Smooth muscle cell (in vitro differentiated cells): Measurements from ENCODE around the gene PYGO2. TPM values are rescaled to one million over a fixed set of nuclear protein-coding genes. Genes with fewer than 3 reads are reported as not detected.
"Not testable (repeated sequence)": the region's sequence is repeated elsewhere in the genome, so short reads cannot be mapped to it uniquely, and the experiment has no call there.

Experiments
- DNase-seq: peaks from one replicate; lab custom pipeline; 2025; ENCODE audit not compliant: unreplicated experiment; lab: John Stamatoyannopoulos, UW
- H2AFZ ChIP-seq: fragments of 200-600 bp; sonication (generic); 2 replicates; pipeline ENCODE4 v1.6.0; 2016; ENCODE audit warnings: antibody characterized with exemption, low read depth, mild to moderate bottlenecking
- H3F3A ChIP-seq: fragments of 200-600 bp; sonication (generic); 2 replicates; pipeline ENCODE4 v1.6.0; 2017; ENCODE audit warnings: antibody characterized with exemption, low read depth
- H3K27ac ChIP-seq: fragments of 200-600 bp; sonication (generic); 2 replicates; pipeline ENCODE4 v1.5.1; 2016; ENCODE audit warnings: low read depth, mild to moderate bottlenecking
- H3K27me3 ChIP-seq: fragments of 200-600 bp; sonication (generic); 2 replicates; pipeline ENCODE4 v1.6.1; 2016; ENCODE audit warnings: low read depth, mild to moderate bottlenecking
- H3K36me3 ChIP-seq: fragments of 200-600 bp; sonication (generic); 2 replicates; pipeline ENCODE4 v1.5.1; 2016; ENCODE audit warnings: low read depth
- H3K4me1 ChIP-seq: fragments of 200-600 bp; sonication (generic); 2 replicates; pipeline ENCODE4 v1.5.1; 2016; ENCODE audit warnings: low read depth
- H3K4me2 ChIP-seq: fragments of 200-600 bp; sonication (generic); 2 replicates; pipeline ENCODE4 v1.6.0; 2016; ENCODE audit warnings: mild to moderate bottlenecking
- H3K4me3 ChIP-seq: fragments of 200-600 bp; sonication (generic); 2 replicates; pipeline ENCODE4 v1.5.1; 2016; ENCODE audit warnings: mild to moderate bottlenecking
- H3K79me2 ChIP-seq: fragments of 200-600 bp; sonication (generic); 2 replicates; pipeline ENCODE4 v1.6.0; 2016; ENCODE audit warnings: low read depth, mild to moderate bottlenecking
- H3K9ac ChIP-seq: fragments of 200-600 bp; sonication (generic); 2 replicates; pipeline ENCODE4 v1.6.0; 2016; ENCODE audit warnings: low read depth
- H3K9me3 ChIP-seq: fragments of 200-600 bp; sonication (generic); replicated peaks from 2 replicates; pipeline ENCODE4 v1.5.1; 2016; ENCODE audit warnings: low read depth
- H4K20me1 ChIP-seq: fragments of 200-600 bp; sonication (generic); 2 replicates; pipeline ENCODE4 v1.6.0; 2016; ENCODE audit warnings: low read depth
- CTCF ChIP-seq: fragments of 200-600 bp; sonication (generic); IDR thresholded peaks from 2 replicates; pipeline ENCODE4 v1.5.1; 2017; ENCODE audit warnings: borderline replicate concordance, mild to moderate bottlenecking, antibody characterized with exemption; ENCODE audit not compliant: insufficient read depth, poor library complexity, severe bottlenecking
- WGBS: methylation state at CpG from one replicate; pipeline ENCODE4 v1.1.7; 2016; ENCODE audit warnings: low lambda C conversion rate; 5-methylcytosine and 5-hydroxymethylcytosine counted together
- microRNA-seq: library from miRNA; unstranded; fragments of <30 nt; microRNA quantifications from one replicate; pipeline ENCODE4, GENCODE V29; 2016; ENCODE audit warnings: borderline number of aligned reads
- polyA plus RNA-seq: library from polyadenylated mRNA; unstranded; fragments of >200 nt; fragmentation: Nextera tagmentation; extraction: Ambion mirVana; gene quantifications from 2 replicates; pipeline ENCODE4 v1.2.1, GENCODE V29; 2016
- small RNA-seq: library from RNA; depleted of rRNA; stranded (forward); fragments of <200 nt; gene quantifications from one replicate; pipeline ENCODE3, GENCODE V24; 2014
- total RNA-seq: library from RNA; depleted of rRNA; stranded (reverse); fragments of >200 nt; gene quantifications from 2 replicates; pipeline ENCODE4 v1.2.3, GENCODE V29; 2014

Gene PYGO2
- total and polyA plus RNA-seq, 2 experiments from 2014 or later: 18.4 to 27.9 TPM

DNA sequence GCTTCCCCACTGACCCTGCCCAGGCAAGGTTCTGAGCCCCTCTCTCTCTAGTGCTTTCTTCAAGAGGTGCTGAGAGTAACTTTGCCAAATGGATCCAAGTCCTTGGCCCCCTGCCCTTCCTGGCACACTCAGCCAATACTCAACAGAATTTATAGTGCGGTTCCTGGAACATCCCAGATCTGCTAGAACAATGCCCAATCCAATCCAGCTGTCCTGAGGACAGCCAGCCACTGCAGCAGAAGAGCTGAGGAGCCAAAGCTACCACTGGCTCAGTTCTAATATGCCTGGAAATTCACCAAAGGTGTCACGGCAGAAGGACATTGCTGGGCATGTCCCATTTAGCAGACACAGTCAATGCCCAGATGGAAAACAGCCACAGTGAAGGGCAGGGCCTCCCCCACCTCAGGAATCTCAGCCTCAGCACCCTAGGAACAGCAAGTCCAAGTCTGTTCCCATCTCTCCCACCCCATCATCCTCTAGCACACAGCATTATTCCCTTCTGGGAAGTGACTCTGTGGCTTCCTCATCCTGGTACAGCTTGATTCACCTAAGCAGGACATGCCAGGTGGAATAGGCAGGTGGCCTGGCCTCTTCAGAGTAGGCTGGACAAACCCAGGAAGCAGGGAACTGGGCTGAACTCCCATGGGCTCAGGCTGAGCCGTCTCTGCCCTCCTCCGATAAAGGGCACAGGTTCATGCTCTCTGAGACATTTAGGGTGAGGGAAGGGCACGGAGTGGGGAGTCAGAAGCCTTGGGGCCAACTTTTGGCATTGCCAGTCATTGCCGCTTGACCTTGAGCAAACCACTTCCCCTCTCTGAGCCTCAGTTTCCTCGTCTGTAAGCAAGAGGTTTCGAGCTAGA is 49.7 kb downstream of the PYGO2 start:
- no peak overlapping the region for H3K4me3 ChIP-seq
- no peak overlapping the region for H3K9ac ChIP-seq
- no peak for DNase-seq
- no peaks in the 10 kb centered on the region for H3K27me3 ChIP-seq
- no peak overlapping the region for H2AFZ ChIP-seq
- no peak overlapping the region for H3K4me2 ChIP-seq
- no peaks in the 10 kb centered on the region for H4K20me1 ChIP-seq
- H3K36me3 ChIP-seq: no peaks in the 10 kb centered on the region
- H3K9me3 ChIP-seq: peaks cover 3% of the 10 kb centered on the region
- H3K4me1 ChIP-seq: no peaks in the 10 kb centered on the region
- no peaks in the 10 kb centered on the region for H3F3A ChIP-seq
- no peak overlapping the region for H3K27ac ChIP-seq
- no peaks in the 10 kb centered on the region for H3K79me2 ChIP-seq
- no peak for TF ChIP-seq CTCF
- 91% methylated on average over 8 of the region's 8 CpGs for WGBS

DNA sequence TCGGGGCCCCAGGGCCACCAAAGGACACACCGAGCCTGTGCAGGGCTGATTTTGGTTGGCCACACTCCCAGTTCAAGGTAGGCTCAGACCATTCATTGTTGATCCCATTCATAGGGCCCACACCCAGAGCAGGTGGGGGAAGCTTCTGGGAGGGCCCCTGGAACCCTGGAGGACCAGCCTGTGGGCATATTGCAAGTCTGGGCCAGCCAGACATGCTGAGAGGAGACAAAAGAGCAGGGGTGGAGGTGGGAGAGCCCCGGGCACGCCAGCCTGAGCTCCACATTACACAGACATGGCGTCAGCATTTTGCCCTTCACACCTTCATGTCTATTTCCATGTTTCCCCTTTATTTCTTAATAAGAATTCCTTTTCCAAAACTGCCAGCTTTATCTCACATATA is 50.7 kb downstream of the PYGO2 start:
- no peak overlapping the region for H2AFZ ChIP-seq
- H3K36me3 ChIP-seq: no peaks in the 10 kb centered on the region
- no peak overlapping the region for H3K4me2 ChIP-seq
- WGBS: 83% methylated on average over 5 of the region's 5 CpGs
- H3K4me3 ChIP-seq: no peak overlapping the region
- peaks cover 3% of the 10 kb centered on the region for H3K9me3 ChIP-seq
- H3K79me2 ChIP-seq: no peaks in the 10 kb centered on the region
- H3F3A ChIP-seq: no peaks in the 10 kb centered on the region
- H3K27me3 ChIP-seq: no peaks in the 10 kb centered on the region
- no peak overlapping the region for H3K9ac ChIP-seq
- H4K20me1 ChIP-seq: no peaks in the 10 kb centered on the region
- H3K4me1 ChIP-seq: no peaks in the 10 kb centered on the region
- no peak overlapping the region for H3K27ac ChIP-seq
- DNase-seq: no peak
- TF ChIP-seq CTCF: no peak

DNA sequence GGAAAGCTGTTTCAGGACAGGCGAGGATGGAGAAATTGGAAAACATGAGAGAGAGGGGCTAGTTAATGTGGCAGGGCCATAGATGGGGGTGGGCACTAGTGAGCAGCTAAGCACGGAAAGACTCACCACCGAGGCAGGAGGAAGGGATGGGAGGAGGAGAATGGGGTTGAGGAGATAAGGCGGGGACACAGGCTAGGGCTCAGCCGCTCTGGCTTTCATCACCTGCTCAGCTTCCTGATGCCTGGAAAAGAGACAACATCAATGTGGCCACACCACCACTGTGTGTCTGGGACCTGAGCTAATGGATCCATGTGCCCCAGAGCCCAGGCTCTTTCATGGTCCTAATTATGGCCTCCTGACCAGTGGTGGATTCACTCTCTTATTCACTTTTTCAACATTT is 52.6 kb downstream of the PYGO2 start:
- no peak overlapping the region for H2AFZ ChIP-seq
- no peaks in the 10 kb centered on the region for H3K4me1 ChIP-seq
- H3K79me2 ChIP-seq: no peaks in the 10 kb centered on the region
- peaks cover 3% of the 10 kb centered on the region for H3K9me3 ChIP-seq
- DNase-seq: no peak
- H3K4me3 ChIP-seq: no peak overlapping the region
- H4K20me1 ChIP-seq: no peaks in the 10 kb centered on the region
- H3K36me3 ChIP-seq: no peaks in the 10 kb centered on the region
- WGBS: 92% methylated on average over 5 of the region's 5 CpGs
- H3K27me3 ChIP-seq: no peaks in the 10 kb centered on the region
- H3K27ac ChIP-seq: no peak overlapping the region
- no peak for TF ChIP-seq CTCF
- no peak overlapping the region for H3K9ac ChIP-seq
- H3K4me2 ChIP-seq: no peak overlapping the region
- no peaks in the 10 kb centered on the region for H3F3A ChIP-seq

DNA sequence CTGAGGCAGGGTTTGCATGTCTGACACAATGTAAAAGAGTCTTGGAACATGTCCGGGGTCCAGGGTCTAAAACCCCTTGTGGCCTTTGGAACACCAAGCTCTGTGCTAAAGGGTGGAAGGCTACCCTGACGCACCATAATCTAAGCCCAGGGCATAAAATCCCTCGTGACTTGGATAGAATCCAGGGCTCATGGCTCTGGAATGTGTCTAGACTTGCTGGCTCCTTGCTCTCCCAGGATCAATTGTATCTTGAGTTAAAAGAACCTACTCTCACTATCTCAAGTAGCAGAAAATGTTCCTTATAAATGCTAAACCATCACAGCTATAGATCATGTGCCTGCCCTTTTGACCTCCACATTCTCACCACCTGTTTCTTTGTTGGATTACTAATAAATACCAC is 53.5 kb downstream of the PYGO2 start:
- not testable (repeated sequence) for H3K9me3 ChIP-seq, H3K27me3 ChIP-seq, H3K9ac ChIP-seq, H3K79me2 ChIP-seq, H3K36me3 ChIP-seq, H2AFZ ChIP-seq, H4K20me1 ChIP-seq, H3K4me1 ChIP-seq, H3F3A ChIP-seq, H3K27ac ChIP-seq, DNase-seq, H3K4me3 ChIP-seq, H3K4me2 ChIP-seq
- 79% methylated on average over 3 of the region's 3 CpGs for WGBS

Small RNA genes lying within 50 kb of the gene (microRNA-seq; reads per million reads assigned to microRNA genes)
- not detected for gene MIR4258

Small RNA genes lying within 50 kb of the gene (small RNA-seq; reads per million reads assigned to genes)
- gene MIR4258: not detected
- not detected for gene RF00017

Other genes starting within 250 kb of the PYGO2 start
- gene KCNN3, start 91.5 kb downstream of the PYGO2 start, total RNA-seq: 0.04 and 0.18 TPM in 2 replicates
- gene KCNN3, start 91.5 kb downstream of the PYGO2 start, polyA plus RNA-seq: 0.14 and 0.77 TPM in 2 replicates
- gene PMVK, start 25.1 kb downstream of the PYGO2 start, total RNA-seq: 6.0 and 6.7 TPM in 2 replicates
- gene PMVK, start 25.1 kb downstream of the PYGO2 start, polyA plus RNA-seq: 31.2 and 40.2 TPM in 2 replicates
- gene PBXIP1, start 5.7 kb downstream of the PYGO2 start, total RNA-seq: 39.1 and 41.9 TPM in 2 replicates
- 40.5 and 44.1 TPM in 2 replicates for gene PBXIP1, start 5.7 kb downstream of the PYGO2 start, polyA plus RNA-seq
- 207 and 216 TPM in 2 replicates for gene SHC1, start 9.0 kb upstream of the PYGO2 start, total RNA-seq
- gene SHC1, start 9.0 kb upstream of the PYGO2 start, polyA plus RNA-seq: 214 and 249 TPM in 2 replicates
- gene CKS1B, start 12.9 kb upstream of the PYGO2 start, total RNA-seq: 41.6 and 46.3 TPM in 2 replicates
- 115 and 116 TPM in 2 replicates for gene CKS1B, start 12.9 kb upstream of the PYGO2 start, polyA plus RNA-seq
- 30.7 and 31.1 TPM in 2 replicates for gene FLAD1, start 21.6 kb upstream of the PYGO2 start, total RNA-seq
- gene FLAD1, start 21.6 kb upstream of the PYGO2 start, polyA plus RNA-seq: 51.4 and 52.1 TPM in 2 replicates
- not detected in 2 replicates for gene LENEP, start 31.8 kb upstream of the PYGO2 start, total RNA-seq
- gene LENEP, start 31.8 kb upstream of the PYGO2 start, polyA plus RNA-seq: not detected in 2 replicates
- gene ZBTB7B, start 41.0 kb upstream of the PYGO2 start, total RNA-seq: 15.3 and 15.5 TPM in 2 replicates
- 7.5 and 10.0 TPM in 2 replicates for gene ZBTB7B, start 41.0 kb upstream of the PYGO2 start, polyA plus RNA-seq
- 1.1 TPM in 1 of 2 replicates, not detected in the other for gene DCST2, start 72.0 kb upstream of the PYGO2 start, total RNA-seq
- 1.2 and 1.3 TPM in 2 replicates for gene DCST2, start 72.0 kb upstream of the PYGO2 start, polyA plus RNA-seq
- not detected in 2 replicates for gene DCST1, start 72.0 kb upstream of the PYGO2 start, total RNA-seq
- gene DCST1, start 72.0 kb upstream of the PYGO2 start, polyA plus RNA-seq: not detected in 2 replicates
- gene ADAM15, start 89.5 kb upstream of the PYGO2 start, total RNA-seq: 29.8 and 45.4 TPM in 2 replicates
- gene ADAM15, start 89.5 kb upstream of the PYGO2 start, polyA plus RNA-seq: 41.2 and 49.4 TPM in 2 replicates
- gene EFNA4, start 102.0 kb upstream of the PYGO2 start, total RNA-seq: 24.2 and 27.6 TPM in 2 replicates
- gene EFNA4, start 102.0 kb upstream of the PYGO2 start, polyA plus RNA-seq: 18.1 and 19.1 TPM in 2 replicates
- 5.2 and 7.1 TPM in 2 replicates for gene EFNA3, start 117.1 kb upstream of the PYGO2 start, total RNA-seq
- 9.1 and 10.0 TPM in 2 replicates for gene EFNA3, start 117.1 kb upstream of the PYGO2 start, polyA plus RNA-seq
- 14.4 and 20.9 TPM in 2 replicates for gene EFNA1, start 166.1 kb upstream of the PYGO2 start, total RNA-seq
- 16.4 and 53.5 TPM in 2 replicates for gene EFNA1, start 166.1 kb upstream of the PYGO2 start, polyA plus RNA-seq
- 44.5 and 44.7 TPM in 2 replicates for gene SLC50A1, start 174.1 kb upstream of the PYGO2 start, total RNA-seq
- gene SLC50A1, start 174.1 kb upstream of the PYGO2 start, polyA plus RNA-seq: 98.0 and 109 TPM in 2 replicates
- 51.5 and 69.1 TPM in 2 replicates for gene DPM3, start 178.7 kb upstream of the PYGO2 start, total RNA-seq
- 75.8 and 79.9 TPM in 2 replicates for gene DPM3, start 178.7 kb upstream of the PYGO2 start, polyA plus RNA-seq
- 192 and 283 TPM in 2 replicates for gene KRTCAP2, start 211.5 kb upstream of the PYGO2 start, total RNA-seq
- 607 and 642 TPM in 2 replicates for gene KRTCAP2, start 211.5 kb upstream of the PYGO2 start, polyA plus RNA-seq
- gene TRIM46, start 212.1 kb upstream of the PYGO2 start, total RNA-seq: 1.5 and 3.8 TPM in 2 replicates
- 3.6 and 4.3 TPM in 2 replicates for gene TRIM46, start 212.1 kb upstream of the PYGO2 start, polyA plus RNA-seq
- 17.2 and 28.5 TPM in 2 replicates for gene THBS3, start 246.1 kb upstream of the PYGO2 start, total RNA-seq
- gene THBS3, start 246.1 kb upstream of the PYGO2 start, polyA plus RNA-seq: 15.7 and 20.1 TPM in 2 replicates
- gene MTX1, start 246.9 kb upstream of the PYGO2 start, total RNA-seq: 45.2 and 55.4 TPM in 2 replicates
- 98.4 and 109 TPM in 2 replicates for gene MTX1, start 246.9 kb upstream of the PYGO2 start, polyA plus RNA-seq